Body of pancreas (tissue), 4 donors: ENCODE measurements around the gene OXCT2. TPM values are rescaled to one million over a fixed set of nuclear protein-coding genes. Genes with fewer than 3 reads are reported as not detected.

Experiments
- ATAC-seq: fragments of 150-250 bp; one replicate; pipeline ENCODE4 v1.9.1; 2016
- DNase-seq, 4 donors: peaks; one replicate each; pipeline ENCODE4 v3.0.0-alpha.2; 2019
- H3K27ac ChIP-seq, 4 donors: fragments of 200-600 bp; sonication (generic); 1 replicate in 3 of 4; 2 replicates in 1 of 4; pipeline versions ENCODE4 v1.5.1 to v1.6.1; 2016 to 2019; ENCODE audit warnings: mild to moderate bottlenecking in 1 of 4, mixed read lengths in 1 of 4, moderate library complexity in 1 of 4
- H3K27me3 ChIP-seq, 2 donors: fragments of 200-600 bp; sonication (generic); one replicate each; pipeline ENCODE4 v1.6.0; 2016; ENCODE audit warnings: mild to moderate bottlenecking in 1 of 2
- H3K36me3 ChIP-seq, 2 donors: fragments of 200-600 bp; sonication (generic); replicated peaks in 1 of 2; 2 replicates each; pipeline ENCODE4 v1.5.1; 2016; ENCODE audit warnings: low read depth in 2 of 2; ENCODE audit not compliant: insufficient read depth in 1 of 2
- H3K4me1 ChIP-seq: fragments of 200-600 bp; sonication (generic); one replicate; pipeline ENCODE4 v1.6.0; 2016
- H3K4me3 ChIP-seq, 2 donors: fragments of 200-600 bp; sonication (generic); 1 replicate in 1 of 2; 2 replicates in 1 of 2; pipeline ENCODE4 v1.5.1; 2016 to 2019
- H3K9me3 ChIP-seq, 3 donors: fragments of 200-600 bp; sonication (generic); 1 replicate in 2 of 3; 2 replicates in 1 of 3; pipeline ENCODE4 v1.5.1; 2016
- CTCF ChIP-seq, 7 experiments: fragments of 450-650 bp in 4 of 7; fragments of 200-600 bp in 3 of 7; sonication (generic) in 3 of 7; IDR thresholded peaks; one replicate each; pipeline ENCODE4 v1.5.1; 2016 to 2019; ENCODE audit warnings: antibody characterized with exemption in 7 of 7
- POLR2A ChIP-seq, 3 donors: fragments of 450-650 bp; IDR thresholded peaks; one replicate each; pipeline ENCODE4 v1.6.1; 2016; ENCODE audit warnings: antibody characterized with exemption in 3 of 3, mild to moderate bottlenecking in 2 of 3
- WGBS, 2 donors: methylation state at CpG; one replicate each; pipeline ENCODE4 v1.1.5; 2017; 5-methylcytosine and 5-hydroxymethylcytosine counted together
- intact Hi-C: fragments of 100-400 bp; cut with DNase I; formaldehyde crosslinking; loops from one replicate; pipeline ENCODE4 v1.15.1; 2023
- total RNA-seq, 2 donors: library from RNA; depleted of rRNA; stranded (reverse); fragments of >200 nt; gene quantifications; one replicate each; pipeline ENCODE4 v1.1.0, GENCODE V29; 2016

The OXCT2 gene
- total RNA-seq, 2 donors from 2014 or later: 2.6 to 4.6 TPM

GRCh38 chr1:39752703-39753102, 18.4 kb downstream of the OXCT2 start:
- Histone ChIP-seq H3K9me3 (no peaks in the 10 kb centered on the region), H3K27me3 (no peaks in the 10 kb centered on the region), H3K4me3 (no peak overlapping the region), H3K36me3 (peaks cover 14 to 49% of the 10 kb centered on the region in 2 donors), H3K4me1 (no peaks in the 10 kb centered on the region), H3K27ac (no peak overlapping the region)
- intact Hi-C loops: no loop called here
- 86 to 90% methylated on average over 4 to 6 of the region's 6 CpGs for WGBS, 2 donors
- no peak for DNase-seq
- TF ChIP-seq CTCF (IDR thresholded peaks at IDR 0.05) (no peak), POLR2A (IDR thresholded peaks at IDR 0.05) (no peak)
- no peak for ATAC-seq

- DNase-seq: no peak
- no peak for ATAC-seq
- peaks cover 14 to 57% of the 10 kb centered on the region in 2 donors for H3K36me3 ChIP-seq
These were observed 19.6 kb downstream of the OXCT2 start for GRCh38 chr1:39751595-39751994.

GRCh38 chr1:39745016-39745670, 26.0 kb downstream of the OXCT2 start:
- intact Hi-C loops: no loop called here
- Histone ChIP-seq H3K9me3 (no peaks in the 10 kb centered on the region), H3K27me3 (no peaks in the 10 kb centered on the region), H3K36me3 (peaks cover 8 to 51% of the 10 kb centered on the region in 2 donors), H3K4me1 (peaks cover 20% of the 10 kb centered on the region), H3K4me3 (no peak overlapping the region), H3K27ac (no peak overlapping the region)
- no peak for TF ChIP-seq CTCF (IDR thresholded peaks at IDR 0.05)
- no peak for TF ChIP-seq POLR2A (IDR thresholded peaks at IDR 0.05)
- DNase-seq (no peak), ATAC-seq (no peak)
- 90 to 92% methylated on average over 12 to 16 of the region's 16 CpGs for WGBS, 2 donors

More at GRCh38 chr1:39751595-39751994, 19.6 kb downstream of the OXCT2 start:
- TF ChIP-seq CTCF (IDR thresholded peaks at IDR 0.05) (no peak), POLR2A (IDR thresholded peaks at IDR 0.05) (no peak)
- H3K9me3 ChIP-seq: no peaks in the 10 kb centered on the region
- H3K27me3 ChIP-seq: no peaks in the 10 kb centered on the region
- H3K4me3 ChIP-seq: no peak overlapping the region
- intact Hi-C loops: no loop called here
- 92 to 94% methylated on average over 7 of the region's 7 CpGs for WGBS, 2 donors
- no peaks in the 10 kb centered on the region for H3K4me1 ChIP-seq
- H3K27ac ChIP-seq: no peak overlapping the region

- intact Hi-C loops: no loop called here
- 0 to 1% methylated on average over 24 to 52 of the region's 52 CpGs for WGBS, 2 donors
These were observed 32.4 kb downstream of the OXCT2 start, which contains the start of gene PPIE for GRCh38 chr1:39738622-39739366. PPIE (plus strand) TSS chr1:39738882; CDS start chr1:39738901, 19 bp downstream.

More at GRCh38 chr1:39738622-39739366, 32.4 kb downstream of the OXCT2 start, which contains the start of gene PPIE:
- peaks cover 8 to 12% of the 10 kb centered on the region in 2 donors for H3K36me3 ChIP-seq
- peak; percentile 94 to 98 (median 96) for DNase-seq
- ATAC-seq: peak; percentile 98
- H3K4me3 ChIP-seq: peak within 1 kb of the TSS; percentile 78 to 85
- TF ChIP-seq POLR2A (IDR thresholded peaks at IDR 0.05): peak; percentile 30 to 78 (median 73)
- TF ChIP-seq CTCF (IDR thresholded peaks at IDR 0.05): no peak
- no peaks in the 10 kb centered on the region for H3K27me3 ChIP-seq
- H3K9me3 ChIP-seq: no peaks in the 10 kb centered on the region
- peak within 1 kb of the TSS; percentile 56 to 78 (median 68) for H3K27ac ChIP-seq
- H3K4me1 ChIP-seq: peaks cover 35% of the 10 kb centered on the region
